ENCODE results near the gene KLC4. TPM values are rescaled to one million over a fixed set of nuclear protein-coding genes. Genes with fewer than 3 reads are reported as not detected.

The KLC4 gene
- total RNA-seq, 6 experiments from 2014 or later: 45.8 to 134 (median 65.0) TPM

DNA sequence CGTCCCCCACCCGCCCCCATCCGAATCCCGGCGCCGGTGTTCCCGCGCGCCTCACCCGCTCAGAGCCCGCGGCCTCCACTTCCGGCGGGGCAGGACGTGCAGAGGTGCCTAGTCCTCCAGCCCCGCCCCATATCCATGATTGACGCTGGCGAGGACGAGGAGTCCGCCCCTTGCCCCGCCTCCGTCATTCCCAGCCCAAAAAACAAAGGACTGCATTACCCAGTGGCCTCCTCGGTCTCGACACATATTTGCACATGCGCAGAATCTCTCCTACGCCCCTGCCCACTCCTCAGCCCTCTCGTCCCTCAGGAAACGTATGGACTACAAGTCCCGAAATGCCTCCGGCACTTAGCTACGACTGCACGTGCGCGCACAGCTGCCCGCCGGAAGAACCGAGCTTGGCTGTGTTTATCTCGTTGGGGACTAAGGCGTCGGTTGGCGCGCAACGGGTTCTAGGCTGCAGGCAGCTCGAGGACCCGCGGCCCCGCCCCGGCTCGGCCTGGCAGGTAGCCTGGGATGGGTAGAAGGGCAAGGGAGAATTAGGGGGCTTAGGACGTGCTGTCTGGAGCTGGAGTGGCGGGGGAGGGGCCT is 45.5 kb upstream of the KLC4 start, which contains the start of the genes KLHDC3 and MEA1:
Gene KLHDC3 (plus strand): TSS at position 407 of the 591 bp plus-strand sequence. CDS start 2,944 bp downstream, outside the sequence.
Gene MEA1 (minus strand): TSS at position 104 of the 591 bp plus-strand sequence. CDS start 133 bp downstream, outside the sequence.
- DNase-seq (peak; percentile 98 to 99 (median 99)), ATAC-seq (peak; percentile 97 to 99 (median 98))
- peaks cover 0 to 26% (median 7%) of the 10 kb centered on the region in 4 donors for H3K4me1 ChIP-seq
- WGBS (ENCODE audit: insufficient coverage, low coverage, low lambda C conversion rate, missing lambda C conversion rate): under 1% methylated on average over 45 of the region's 51 CpGs
- peak within 1 kb of the TSS; percentile 1 to 69 (median 51) for H3K27ac ChIP-seq
- no peaks in the 10 kb centered on the region for H3K9me3 ChIP-seq
- H3K36me3 ChIP-seq: peaks cover 0 to 42% (median 7%) of the 10 kb centered on the region in 4 donors
- H3K27me3 ChIP-seq: no peaks in the 10 kb centered on the region
- intact Hi-C loops (cut with DNase I): no loop called here
- H3K4me3 ChIP-seq: peak within 1 kb of the TSS; percentile 66 to 71 (median 70)
- TF ChIP-seq POLR2A (IDR thresholded peaks at IDR 0.05): peak; percentile 34
- TF ChIP-seq, protein P1, sequence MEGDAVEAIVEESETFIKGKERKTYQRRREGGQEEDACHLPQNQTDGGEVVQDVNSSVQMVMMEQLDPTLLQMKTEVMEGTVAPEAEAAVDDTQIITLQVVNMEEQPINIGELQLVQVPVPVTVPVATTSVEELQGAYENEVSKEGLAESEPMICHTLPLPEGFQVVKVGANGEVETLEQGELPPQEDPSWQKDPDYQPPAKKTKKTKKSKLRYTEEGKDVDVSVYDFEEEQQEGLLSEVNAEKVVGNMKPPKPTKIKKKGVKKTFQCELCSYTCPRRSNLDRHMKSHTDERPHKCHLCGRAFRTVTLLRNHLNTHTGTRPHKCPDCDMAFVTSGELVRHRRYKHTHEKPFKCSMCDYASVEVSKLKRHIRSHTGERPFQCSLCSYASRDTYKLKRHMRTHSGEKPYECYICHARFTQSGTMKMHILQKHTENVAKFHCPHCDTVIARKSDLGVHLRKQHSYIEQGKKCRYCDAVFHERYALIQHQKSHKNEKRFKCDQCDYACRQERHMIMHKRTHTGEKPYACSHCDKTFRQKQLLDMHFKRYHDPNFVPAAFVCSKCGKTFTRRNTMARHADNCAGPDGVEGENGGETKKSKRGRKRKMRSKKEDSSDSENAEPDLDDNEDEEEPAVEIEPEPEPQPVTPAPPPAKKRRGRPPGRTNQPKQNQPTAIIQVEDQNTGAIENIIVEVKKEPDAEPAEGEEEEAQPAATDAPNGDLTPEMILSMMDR (IDR thresholded peaks at IDR 0.05): no peak

DNA sequence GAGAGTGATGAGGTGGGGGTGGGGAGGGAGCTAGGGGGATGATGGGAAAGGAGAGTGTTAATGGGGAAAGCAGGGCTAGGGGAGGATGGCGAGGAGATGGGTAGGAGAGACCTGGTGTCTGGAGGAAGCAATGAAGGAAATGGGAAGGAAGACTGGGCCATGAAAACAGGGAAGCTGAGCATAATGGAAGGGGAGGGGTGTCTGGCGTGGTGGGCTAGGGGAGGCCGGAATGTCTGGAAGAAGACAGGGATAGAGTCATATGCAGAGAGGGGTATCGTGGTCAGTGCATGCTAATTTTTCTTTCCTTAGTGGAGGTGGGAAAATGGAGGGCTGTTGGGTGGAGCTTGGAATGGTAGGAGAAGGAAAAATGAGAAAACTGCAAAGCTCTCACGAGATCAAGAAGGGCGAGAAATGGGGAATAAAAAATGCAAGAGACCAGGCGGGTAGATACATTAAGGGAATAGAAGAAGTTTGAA is 45.0 kb upstream of the KLC4 start:
- H3K9me3 ChIP-seq: no peaks in the 10 kb centered on the region
- peaks cover 0 to 48% (median 7%) of the 10 kb centered on the region in 4 donors for H3K36me3 ChIP-seq
- peak overlapping the region; percentile 1 to 34 (median 10) for H3K27ac ChIP-seq
- no peak for TF ChIP-seq POLR2A (IDR thresholded peaks at IDR 0.05)
- TF ChIP-seq, protein P1 (IDR thresholded peaks at IDR 0.05): no peak
- H3K4me3 ChIP-seq: peak overlapping the region; percentile 55 to 70 (median 66)
- 3% methylated on average over 7 of the region's 7 CpGs for WGBS (ENCODE audit: insufficient coverage, low coverage, low lambda C conversion rate, missing lambda C conversion rate)
- peaks cover 0 to 26% (median 7%) of the 10 kb centered on the region in 4 donors for H3K4me1 ChIP-seq
- ATAC-seq: no peak
- intact Hi-C loops (cut with DNase I): no loop called here
- no peak for DNase-seq
- no peaks in the 10 kb centered on the region for H3K27me3 ChIP-seq

DNA sequence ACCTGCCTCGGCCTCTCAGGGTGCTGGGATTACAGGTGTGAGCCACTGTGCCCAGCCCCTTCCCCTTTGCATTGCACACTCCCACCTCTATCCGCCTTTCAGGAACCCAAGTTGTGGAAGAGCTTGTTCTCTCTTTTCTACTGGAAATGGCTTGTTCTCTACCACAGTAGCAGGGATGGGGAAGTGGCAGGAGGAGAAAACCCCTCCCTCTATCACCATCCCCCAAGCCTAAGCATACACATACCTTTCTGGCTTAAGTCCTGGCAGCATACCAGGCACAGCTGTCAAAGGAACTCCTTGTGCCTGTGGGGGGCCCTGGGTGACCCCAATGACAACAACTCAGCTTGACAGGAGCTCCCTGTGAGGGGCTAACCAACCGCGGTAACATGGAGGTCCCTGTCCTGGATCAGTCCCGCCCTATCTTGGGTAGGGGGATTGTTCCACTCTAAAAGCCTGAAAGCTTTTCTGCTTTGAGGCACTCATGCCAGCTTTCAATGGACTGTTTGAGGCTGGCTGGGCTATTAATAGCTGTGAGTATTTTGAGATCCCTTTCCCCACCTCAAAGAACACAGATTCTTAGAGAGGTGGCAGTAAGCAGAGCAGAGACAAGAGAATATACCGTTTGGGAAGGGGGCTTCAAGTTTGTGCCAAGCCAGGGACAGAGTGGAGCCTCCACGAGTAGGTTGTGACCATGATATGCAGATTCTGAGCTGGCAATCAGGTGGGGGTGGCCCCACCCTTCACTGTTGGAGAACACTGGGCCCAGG is 43.1 kb upstream of the KLC4 start:
- ATAC-seq (no peak), DNase-seq (peak in 1 of 3 donors; percentile 33)
- Histone ChIP-seq H3K4me1 (peaks cover 0 to 31% (median 9%) of the 10 kb centered on the region in 4 donors), H3K27me3 (no peaks in the 10 kb centered on the region), H3K36me3 (peaks cover 0 to 31% (median 6%) of the 10 kb centered on the region in 4 donors), H3K4me3 (no peak overlapping the region), H3K9me3 (no peaks in the 10 kb centered on the region), H3K27ac (no peak overlapping the region)
- no peak for TF ChIP-seq POLR2A (IDR thresholded peaks at IDR 0.05)
- TF ChIP-seq, protein P1 (IDR thresholded peaks at IDR 0.05): no peak
- WGBS (ENCODE audit: insufficient coverage, low coverage, low lambda C conversion rate, missing lambda C conversion rate): 66% methylated on average over 3 of the region's 7 CpGs
- intact Hi-C loops (cut with DNase I): no loop called here

- no peak overlapping the region for H3K4me3 ChIP-seq
- H3K27me3 ChIP-seq: no peaks in the 10 kb centered on the region
- ATAC-seq: no peak
- DNase-seq: no peak
- H3K27ac ChIP-seq: no peak overlapping the region
- H3K9me3 ChIP-seq: no peaks in the 10 kb centered on the region
- 93% methylated on average over 8 of the region's 12 CpGs for WGBS (ENCODE audit: insufficient coverage, low coverage, low lambda C conversion rate, missing lambda C conversion rate)
- peaks cover 0 to 31% (median 9%) of the 10 kb centered on the region in 4 donors for H3K4me1 ChIP-seq
- peaks cover 0 to 25% (median 6%) of the 10 kb centered on the region in 4 donors for H3K36me3 ChIP-seq
- intact Hi-C loops (cut with DNase I): no loop called here
- TF ChIP-seq, protein P1 (IDR thresholded peaks at IDR 0.05): no peak
- TF ChIP-seq POLR2A (IDR thresholded peaks at IDR 0.05): no peak
Measured at GRCh38 chr6:43016943-43017334, 42.5 kb upstream of the KLC4 start.

All from right lobe of liver (tissue), 6 donors.